Stimulated activated CD4-positive, alpha-beta T cell treated with anti-CD3 and anti-CD28 coated beads, Interleukin-1b, Interleukin-23, amount 100 ng/mL, for 1 hour (primary cell): ENCODE results near the gene FNDC3B.

ENCODE experiments used
- DNase-seq, 2 donors: peaks; one replicate each; pipeline ENCODE4 v3.0.0-alpha.2; 2020; ENCODE audit warnings: low read depth in 2 of 2

Gene FNDC3B

DNA sequence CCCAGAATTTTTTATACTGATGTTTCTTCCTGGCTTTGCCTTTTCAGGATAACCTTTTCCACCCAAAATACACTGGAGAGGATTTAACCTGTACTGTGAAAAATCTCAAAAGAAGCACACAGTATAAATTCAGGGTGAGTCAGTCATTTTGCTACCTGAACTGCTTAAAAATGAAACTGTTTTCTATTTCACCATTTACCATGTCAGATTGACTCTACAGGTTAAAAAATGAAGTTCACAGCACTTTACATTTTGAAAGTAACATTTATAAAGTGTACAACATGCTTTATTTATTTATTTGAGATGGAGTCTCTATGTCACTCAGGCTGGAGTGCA is 293.6 kb downstream of the FNDC3B start:
- no peak for DNase-seq

DNA sequence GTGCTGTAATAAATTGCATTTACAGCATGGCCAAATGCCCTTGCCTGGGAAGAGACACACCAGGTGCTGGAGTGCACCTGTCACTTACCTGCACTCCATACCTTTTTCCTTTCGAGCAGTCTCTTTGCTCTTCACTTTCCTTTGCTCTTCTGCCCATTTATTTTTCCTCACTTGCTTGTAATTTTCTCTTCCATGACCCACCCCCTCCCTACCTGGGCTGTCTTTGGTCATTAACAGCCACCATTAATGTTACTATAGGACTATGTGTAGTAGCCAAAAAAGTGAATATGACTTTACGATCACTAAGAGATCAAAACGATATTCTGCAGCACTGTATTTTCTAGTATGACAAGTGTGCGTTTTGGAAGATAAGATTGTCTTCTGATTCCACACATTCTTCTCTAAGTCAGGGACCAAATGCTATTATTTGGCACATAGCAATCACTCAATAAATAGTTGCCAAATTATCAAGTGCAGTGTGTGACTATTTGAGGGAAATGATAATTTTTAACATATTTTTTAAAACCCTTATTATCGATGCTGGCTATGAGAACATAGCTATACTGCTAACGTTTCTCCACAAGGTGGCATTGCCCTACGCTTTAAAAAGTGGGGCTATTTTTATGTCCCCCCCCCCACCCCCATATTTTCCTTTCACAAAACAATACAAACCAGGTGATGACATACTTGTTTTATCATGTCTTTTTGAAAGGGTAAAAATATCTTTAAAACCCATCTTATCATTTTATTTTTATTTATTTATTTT is 294.5 kb downstream of the FNDC3B start:
- no peak for DNase-seq

DNA sequence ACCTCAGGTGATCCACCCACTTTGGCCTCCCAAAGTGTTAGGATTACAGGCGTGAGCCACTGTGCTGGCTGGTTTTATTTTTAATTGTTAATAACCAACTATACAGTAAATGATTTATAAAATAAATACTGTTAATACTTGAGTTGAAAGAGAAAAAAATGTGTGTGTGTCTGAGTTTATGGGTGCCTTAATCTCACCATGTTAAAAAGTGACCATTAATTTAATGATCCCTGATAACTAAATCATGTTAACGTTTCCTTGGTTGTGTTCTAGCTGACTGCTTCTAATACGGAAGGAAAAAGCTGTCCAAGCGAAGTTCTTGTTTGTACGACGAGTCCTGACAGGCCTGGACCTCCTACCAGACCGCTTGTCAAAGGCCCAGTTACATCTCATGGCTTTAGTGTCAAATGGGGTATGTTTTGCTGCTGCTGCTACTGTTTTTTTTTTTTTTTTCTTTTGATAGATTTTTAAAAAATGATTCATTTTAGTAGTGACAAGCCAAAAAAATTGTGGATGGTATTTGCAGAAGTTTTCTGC is 295.4 kb downstream of the FNDC3B start:
- no peak for DNase-seq

- DNase-seq = no peak
Observed at GRCh38 chr3:172339892-172340291, 300.5 kb downstream of the FNDC3B start.

DNA sequence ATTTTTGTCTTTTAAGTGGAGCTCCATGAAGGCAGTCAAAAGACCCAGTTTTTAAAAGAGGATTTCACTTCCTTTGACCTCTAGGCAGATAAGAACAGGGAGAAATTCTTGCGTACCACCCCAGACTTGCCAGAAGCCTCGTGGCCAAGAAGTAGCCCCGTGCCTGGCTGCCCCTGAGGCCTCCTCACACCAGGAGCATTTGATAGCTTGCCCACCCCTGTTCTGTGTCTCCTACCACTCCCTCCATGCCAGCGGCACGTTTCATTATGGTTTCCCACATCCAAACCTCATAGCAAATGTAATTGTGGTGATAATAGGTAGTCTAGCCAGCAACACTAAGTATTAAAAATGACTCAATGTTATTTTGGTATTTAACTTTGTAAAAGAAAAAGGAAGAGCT is 301.2 kb downstream of the FNDC3B start:
- DNase-seq = no peak

DNA sequence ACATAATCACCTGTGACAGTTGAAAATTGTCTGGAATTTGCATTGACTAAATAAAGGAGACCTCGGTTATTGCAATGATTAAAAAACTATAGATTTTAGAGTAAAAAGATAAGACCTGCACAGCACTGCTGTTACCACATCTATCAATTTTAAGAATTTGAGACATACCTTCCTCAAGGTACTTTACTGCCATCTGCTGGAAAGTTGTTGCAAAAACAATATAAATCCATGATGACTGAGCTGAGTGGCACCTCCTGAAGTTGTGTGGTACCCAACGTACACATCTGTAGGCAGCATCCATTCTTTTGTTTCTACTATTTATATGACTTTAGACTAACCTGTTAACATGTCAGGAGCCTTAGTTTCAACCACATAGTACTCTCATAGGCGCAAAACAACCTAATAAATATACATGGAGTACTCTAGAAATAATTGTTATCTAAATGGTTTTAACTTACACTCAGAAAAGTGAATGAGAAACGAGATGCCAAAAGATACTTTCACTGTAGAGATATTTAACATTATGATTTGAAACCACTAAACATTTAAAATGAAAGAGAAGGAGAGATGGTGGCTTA is 302.2 kb downstream of the FNDC3B start:
- DNase-seq = no peak

GRCh38 chr3:172342097-172342659 is 302.8 kb downstream of the FNDC3B start:
- no peak for DNase-seq

DNA sequence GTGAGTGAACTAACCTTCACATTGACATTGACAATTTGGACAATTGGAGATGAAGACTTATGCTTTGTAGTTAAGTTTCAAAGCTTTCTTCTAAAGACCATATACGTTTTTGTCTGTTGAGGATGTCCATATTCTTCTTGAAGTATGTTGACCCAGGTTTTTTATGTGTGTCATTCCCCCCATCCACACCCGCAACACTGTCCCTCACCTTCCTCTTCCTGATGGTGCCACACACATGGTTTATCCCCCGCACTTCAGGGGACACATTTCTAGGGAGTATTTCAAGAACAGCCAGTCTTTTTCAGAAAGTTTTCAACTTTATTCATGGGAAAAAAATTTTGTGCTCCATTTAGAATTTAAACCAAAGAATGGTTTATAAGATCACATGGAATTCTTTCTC is 303.7 kb downstream of the FNDC3B start:
- no peak for DNase-seq

DNA sequence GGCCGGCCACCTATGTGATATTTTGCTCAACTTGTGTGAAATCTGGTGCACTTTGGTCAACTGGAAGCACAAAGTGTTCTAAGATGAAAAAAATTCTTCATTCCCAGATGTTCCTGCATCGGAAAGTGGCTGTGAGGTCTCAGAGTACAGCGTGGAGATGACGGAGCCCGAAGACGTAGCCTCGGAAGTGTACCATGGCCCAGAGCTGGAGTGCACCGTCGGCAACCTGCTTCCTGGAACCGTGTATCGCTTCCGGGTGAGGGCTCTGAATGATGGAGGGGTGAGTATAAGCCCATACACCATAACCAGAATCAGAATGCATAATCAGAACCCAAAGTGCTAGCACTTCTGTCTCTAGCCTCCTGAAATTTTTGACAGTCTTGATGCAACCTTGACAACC is 304.6 kb downstream of the FNDC3B start:
- DNase-seq = no peak

DNA sequence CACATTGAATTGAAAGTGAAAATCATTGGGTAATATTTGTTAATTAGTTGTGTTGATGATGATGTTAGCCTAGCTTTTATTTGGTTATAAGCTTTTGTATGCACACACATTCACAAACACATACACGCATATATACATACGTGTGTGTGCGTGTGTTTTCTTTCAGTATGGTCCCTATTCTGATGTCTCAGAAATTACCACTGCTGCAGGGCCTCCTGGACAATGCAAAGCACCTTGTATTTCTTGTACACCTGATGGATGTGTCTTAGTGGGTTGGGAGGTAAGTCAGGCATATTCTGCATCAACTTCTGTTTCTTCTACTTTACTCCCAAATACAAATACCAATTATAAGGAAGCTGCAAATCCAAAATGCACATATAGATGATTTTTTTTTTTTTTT is 306.8 kb downstream of the FNDC3B start:
- no peak for DNase-seq

GRCh38 chr3:172347895-172348679 is 308.7 kb downstream of the FNDC3B start:
- DNase-seq = no peak

DNA sequence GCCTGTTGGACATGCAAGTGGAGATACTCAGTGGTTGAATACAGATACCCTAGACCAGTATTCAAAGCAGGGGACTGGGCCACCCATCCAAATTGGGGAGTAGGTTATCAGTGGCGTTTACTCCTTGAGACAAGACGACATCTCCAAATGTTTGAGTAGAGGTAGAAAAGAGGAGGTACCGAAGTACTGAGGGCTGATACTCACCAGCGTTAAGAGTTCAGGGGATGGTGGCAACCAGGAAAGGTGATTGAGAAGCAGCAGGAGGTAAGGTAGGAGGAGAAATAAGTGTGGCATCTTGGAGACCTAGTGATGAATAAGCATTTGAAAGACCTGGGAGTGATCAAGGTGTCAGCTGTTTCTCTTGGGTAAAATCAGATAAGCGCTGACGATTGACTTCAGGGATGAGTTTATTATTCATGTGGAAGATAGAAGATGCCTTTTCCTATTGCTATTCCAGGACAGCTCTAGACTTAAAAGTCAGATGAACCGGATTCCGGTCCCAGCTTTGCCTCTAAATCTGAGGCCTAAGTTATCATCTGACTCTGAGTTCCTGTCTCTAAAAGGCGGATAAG is 312.6 kb downstream of the FNDC3B start:
- no peak for DNase-seq

- DNase-seq = no peak
Observed at GRCh38 chr3:172352786-172353185, 313.4 kb downstream of the FNDC3B start.

- DNase-seq = no peak
Observed at GRCh38 chr3:172354931-172355499, 315.6 kb downstream of the FNDC3B start.

GRCh38 chr3:172355836-172356235 is 316.5 kb downstream of the FNDC3B start:
- no peak for DNase-seq

DNA sequence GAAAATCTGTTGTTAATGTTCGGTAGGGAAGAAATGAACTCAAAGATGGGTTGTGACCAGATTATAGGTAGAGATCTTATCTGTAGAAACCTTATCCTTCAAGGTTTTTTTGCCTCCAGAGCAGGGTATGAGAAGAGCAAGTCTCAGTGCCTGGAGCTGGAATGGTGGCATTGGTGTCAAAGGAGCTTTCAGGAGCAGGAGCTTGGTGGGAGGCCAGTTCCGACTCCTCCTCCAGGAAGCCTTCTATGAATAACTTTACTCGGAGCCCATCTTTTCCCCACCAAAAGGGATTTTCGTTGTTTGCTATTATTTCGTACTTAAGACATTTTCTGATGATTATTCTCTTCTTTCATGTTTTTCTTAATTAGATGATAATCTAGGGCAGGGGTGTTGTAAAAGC is 317.0 kb downstream of the FNDC3B start:
- DNase-seq = no peak

- no peak for DNase-seq
Observed at GRCh38 chr3:172357850-172358754, 318.7 kb downstream of the FNDC3B start.

DNA sequence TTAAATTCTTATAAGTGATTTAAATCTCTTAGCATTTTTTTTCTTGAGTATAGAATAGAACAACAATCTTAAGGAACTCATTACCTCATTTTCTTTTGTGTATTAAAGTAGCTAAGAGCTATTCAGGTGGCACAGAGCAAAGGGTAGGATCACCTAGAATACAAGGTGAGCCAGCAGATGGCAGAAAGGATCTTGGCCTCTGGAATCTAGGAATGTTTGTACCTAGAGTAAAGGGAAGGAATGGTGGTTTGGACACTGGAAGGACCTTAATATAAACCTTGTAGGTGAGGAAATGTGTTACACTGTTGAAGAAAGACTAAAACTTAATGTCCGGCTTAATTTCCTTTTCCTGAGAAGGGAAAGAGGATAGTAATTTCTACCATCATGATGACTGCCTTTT is 319.9 kb downstream of the FNDC3B start:
- no peak for DNase-seq

DNA sequence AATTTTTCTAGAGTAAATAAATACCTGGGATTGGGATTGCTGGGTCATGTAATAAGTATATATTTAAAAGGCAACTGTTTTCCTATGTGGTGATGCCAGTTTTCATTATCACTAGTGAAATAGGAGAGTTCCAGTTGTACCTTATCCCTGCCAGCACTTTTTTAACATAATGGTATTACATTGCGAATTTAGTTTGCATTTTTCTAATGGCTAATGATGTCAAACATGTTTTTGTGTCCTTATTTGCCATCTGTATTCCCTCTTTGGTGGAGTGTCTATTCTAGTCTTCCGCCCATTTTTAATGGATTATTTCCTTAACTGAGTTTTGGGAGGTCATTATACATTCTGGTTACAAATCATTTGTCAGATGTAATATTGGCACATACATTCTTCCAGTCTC is 320.6 kb downstream of the FNDC3B start:
- DNase-seq = no peak

DNA sequence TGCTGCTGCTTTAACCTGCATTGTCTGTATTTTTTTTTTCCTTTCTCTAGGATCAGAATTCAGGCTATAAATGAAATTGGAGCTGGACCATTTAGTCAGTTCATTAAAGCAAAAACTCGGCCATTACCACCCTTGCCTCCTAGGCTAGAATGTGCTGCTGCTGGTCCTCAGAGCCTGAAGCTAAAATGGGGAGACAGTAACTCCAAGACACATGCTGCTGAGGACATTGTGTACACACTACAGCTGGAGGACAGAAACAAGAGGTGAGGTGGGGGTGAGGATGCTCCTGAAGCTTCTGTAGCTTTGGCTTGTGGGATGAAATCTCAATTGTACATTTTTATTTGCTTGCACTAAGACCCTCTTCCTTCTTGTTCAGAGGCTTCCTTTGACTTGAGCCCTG is 323.2 kb downstream of the FNDC3B start:
- no peak for DNase-seq
